Muscle of leg (tissue), 11 donors: Measurements from ENCODE around the gene POU2AF3. TPM values are rescaled to one million over a fixed set of nuclear protein-coding genes. Genes with fewer than 3 reads are reported as not detected.

Experiments
- DNase-seq: peaks from one replicate; pipeline ENCODE4 v3.0.0; 2013
- H3K27ac ChIP-seq: one replicate; pipeline ENCODE4 v1.5.1; 2013; ENCODE audit warnings: mild to moderate bottlenecking, low read length, control low read depth
- H3K27me3 ChIP-seq: one replicate; pipeline ENCODE4 v1.6.1; 2013; ENCODE audit warnings: low read length; ENCODE audit not compliant: control insufficient read depth, insufficient read depth
- H3K36me3 ChIP-seq: one replicate; pipeline ENCODE4 v1.6.1; 2013; ENCODE audit warnings: low read length; ENCODE audit not compliant: control insufficient read depth, insufficient read depth
- H3K4me1 ChIP-seq: one replicate; pipeline ENCODE4 v1.6.1; 2013; ENCODE audit warnings: low read length; ENCODE audit not compliant: control insufficient read depth, insufficient read depth
- H3K4me3 ChIP-seq: one replicate; pipeline ENCODE4 v1.5.1; 2013; ENCODE audit warnings: low read length, control low read depth
- H3K9me3 ChIP-seq: replicated peaks from 2 replicates; pipeline ENCODE4 v1.6.1; 2013; ENCODE audit warnings: low read depth, low read length; ENCODE audit not compliant: control insufficient read depth
- WGBS: methylation state at CpG from one replicate; pipeline ENCODE4 v1.1.5; 2013; ENCODE audit warnings: missing lambda C conversion rate; ENCODE audit not compliant: insufficient coverage; 5-methylcytosine and 5-hydroxymethylcytosine counted together
- polyA plus RNA-seq, 8 donors: library from polyadenylated mRNA; unstranded; fragments of 120-200 nt; gene quantifications; one replicate each; pipeline versions ENCODE4 v1.2.1 to v1.2.3, GENCODE V29; 2013; ENCODE audit warnings: inconsistent platforms in 1 of 8, low replicate concordance in 1 of 8; ENCODE audit not compliant: insufficient read length in 8 of 8, insufficient read depth in 1 of 8
- total RNA-seq: library from RNA; stranded (reverse); fragments of 120-200 nt; gene quantifications from one replicate; pipeline ENCODE4 v1.2.4, GENCODE V29; 2013

Gene POU2AF3
- total and polyA plus RNA-seq, 9 donors, result 2.7 to 6.2 (median 4.6) TPM

GRCh38 chr11:111351374-111352055 lies 53.2 kb downstream of the POU2AF3 start:
- Histone ChIP-seq H3K36me3 (no peaks in the 10 kb centered on the region), H3K4me1 (no peaks in the 10 kb centered on the region), H3K4me3 (no peak overlapping the region), H3K27ac (no peak overlapping the region), H3K9me3 (no peaks in the 10 kb centered on the region), H3K27me3 (no peaks in the 10 kb centered on the region)
- WGBS, result 83% methylated on average over 8 of the region's 10 CpGs
- DNase-seq, result no peak

- H3K27ac ChIP-seq, result no peak overlapping the region
- no peak overlapping the region for H3K4me3 ChIP-seq
- no peak for DNase-seq
- no peaks in the 10 kb centered on the region for H3K9me3 ChIP-seq
- H3K36me3 ChIP-seq, result no peaks in the 10 kb centered on the region
- 90% methylated on average over 2 of the region's 9 CpGs for WGBS
- H3K4me1 ChIP-seq, result no peaks in the 10 kb centered on the region
- H3K27me3 ChIP-seq, result no peaks in the 10 kb centered on the region
Measured at GRCh38 chr11:111352231-111352746, 53.9 kb downstream of the POU2AF3 start.

- H3K27ac ChIP-seq, result no peak overlapping the region
Measured at GRCh38 chr11:111352935-111353710, 54.8 kb downstream of the POU2AF3 start.

GRCh38 chr11:111353776-111354600 lies 55.6 kb downstream of the POU2AF3 start:
- Histone ChIP-seq H3K9me3 (no peaks in the 10 kb centered on the region), H3K27ac (no peak overlapping the region), H3K27me3 (no peaks in the 10 kb centered on the region), H3K36me3 (no peaks in the 10 kb centered on the region), H3K4me3 (no peak overlapping the region), H3K4me1 (peaks cover 6% of the 10 kb centered on the region)
- no peak for DNase-seq
- WGBS, result 93% methylated on average over 10 of the region's 16 CpGs

More at GRCh38 chr11:111352935-111353710, 54.8 kb downstream of the POU2AF3 start:
- Histone ChIP-seq H3K36me3 (no peaks in the 10 kb centered on the region), H3K4me1 (peaks cover 6% of the 10 kb centered on the region), H3K4me3 (no peak overlapping the region), H3K27me3 (no peaks in the 10 kb centered on the region), H3K9me3 (no peaks in the 10 kb centered on the region)
- DNase-seq, result no peak
- WGBS, result 77% methylated on average over 3 of the region's 8 CpGs

GRCh38 chr11:111354601-111354891 lies 56.2 kb downstream of the POU2AF3 start:
- H3K4me1 ChIP-seq, result peaks cover 6% of the 10 kb centered on the region
- no peak overlapping the region for H3K4me3 ChIP-seq
- WGBS, result no CpG with 5 or more reads among the region's 2 CpGs
- no peaks in the 10 kb centered on the region for H3K9me3 ChIP-seq
- no peak overlapping the region for H3K27ac ChIP-seq
- H3K36me3 ChIP-seq, result no peaks in the 10 kb centered on the region
- DNase-seq, result no peak
- no peaks in the 10 kb centered on the region for H3K27me3 ChIP-seq

GRCh38 chr11:111355101-111355500 lies 56.8 kb downstream of the POU2AF3 start:
- WGBS, result 66% methylated on average over 2 of the region's 5 CpGs
- Histone ChIP-seq H3K27ac (no peak overlapping the region), H3K27me3 (no peaks in the 10 kb centered on the region), H3K4me1 (peaks cover 6% of the 10 kb centered on the region), H3K9me3 (no peaks in the 10 kb centered on the region), H3K36me3 (no peaks in the 10 kb centered on the region), H3K4me3 (no peak overlapping the region)
- DNase-seq, result no peak

GRCh38 chr11:111355956-111356659 lies 57.8 kb downstream of the POU2AF3 start:
- Histone ChIP-seq H3K9me3 (no peaks in the 10 kb centered on the region), H3K36me3 (no peaks in the 10 kb centered on the region), H3K27ac (no peak overlapping the region), H3K27me3 (no peaks in the 10 kb centered on the region), H3K4me1 (peaks cover 6% of the 10 kb centered on the region), H3K4me3 (no peak overlapping the region)
- WGBS, result 74% methylated on average over 2 of the region's 5 CpGs
- no peak for DNase-seq

GRCh38 chr11:111356660-111357048 lies 58.3 kb downstream of the POU2AF3 start:
- no peak overlapping the region for H3K27ac ChIP-seq
- no CpG with 5 or more reads among the region's 3 CpGs for WGBS
- H3K36me3 ChIP-seq, result no peaks in the 10 kb centered on the region
- peaks cover 6% of the 10 kb centered on the region for H3K4me1 ChIP-seq
- no peak for DNase-seq
- no peaks in the 10 kb centered on the region for H3K27me3 ChIP-seq
- no peaks in the 10 kb centered on the region for H3K9me3 ChIP-seq
- H3K4me3 ChIP-seq, result no peak overlapping the region

GRCh38 chr11:111357150-111358037 lies 59.0 kb downstream of the POU2AF3 start:
- 78% methylated on average over 13 of the region's 18 CpGs for WGBS
- DNase-seq, result no peak
- H3K4me1 ChIP-seq, result peaks cover 6% of the 10 kb centered on the region
- no peaks in the 10 kb centered on the region for H3K36me3 ChIP-seq
- no peaks in the 10 kb centered on the region for H3K9me3 ChIP-seq
- H3K4me3 ChIP-seq, result no peak overlapping the region
- H3K27ac ChIP-seq, result no peak overlapping the region
- no peaks in the 10 kb centered on the region for H3K27me3 ChIP-seq
